Vagina (tissue), 2 donors: ENCODE data around the gene PCBP3.

Experiments used
- CTCF ChIP-seq, 3 experiments: fragments of 450-650 bp in 2 of 3; fragments of 200-600 bp in 1 of 3; sonication (generic) in 1 of 3; IDR thresholded peaks; one replicate each; pipeline ENCODE4 v1.5.1; 2017 to 2019; ENCODE audit warnings: antibody characterized with exemption in 3 of 3, mild to moderate bottlenecking in 2 of 3, moderate library complexity in 2 of 3
- POLR2A ChIP-seq, 2 donors: fragments of 450-650 bp; IDR thresholded peaks; one replicate each; pipeline ENCODE4 v1.6.1; 2017; ENCODE audit warnings: antibody characterized with exemption in 2 of 2, mild to moderate bottlenecking in 2 of 2, moderate library complexity in 2 of 2
- POLR2AphosphoS5 ChIP-seq, 2 donors: sonication (generic); formaldehyde crosslinking; IDR thresholded peaks; one replicate each; pipeline ENCODE4 v1.9.0; 2017; ENCODE audit warnings: antibody characterized with exemption in 2 of 2, mild to moderate bottlenecking in 2 of 2, low read depth in 1 of 2; ENCODE audit not compliant: insufficient read depth in 1 of 2

GRCh38 chr21:45735259-45736000, 91.9 kb downstream of the PCBP3 start:
- no peak for TF ChIP-seq CTCF (IDR thresholded peaks at IDR 0.05)
- no peak for TF ChIP-seq POLR2A (IDR thresholded peaks at IDR 0.05)
- no peak for TF ChIP-seq POLR2AphosphoS5 (IDR thresholded peaks at IDR 0.05; ENCODE audit: insufficient read depth in 1 of 2, low read depth in 1 of 2)
